ENCODE data around the gene MAT1A. TPM values are rescaled to one million over a fixed set of nuclear protein-coding genes. Genes with fewer than 3 reads are reported as not detected.
A peak's percentile ranks its signal among the peaks of the same experiment; 100 is the strongest.

The MAT1A gene
- total RNA-seq, 5 donors from 2014 or later (not counting 1 experiment from before 2014, with no cell fraction given) = 0.23 to 0.33 (median 0.28) TPM; not detected in 2

DNA sequence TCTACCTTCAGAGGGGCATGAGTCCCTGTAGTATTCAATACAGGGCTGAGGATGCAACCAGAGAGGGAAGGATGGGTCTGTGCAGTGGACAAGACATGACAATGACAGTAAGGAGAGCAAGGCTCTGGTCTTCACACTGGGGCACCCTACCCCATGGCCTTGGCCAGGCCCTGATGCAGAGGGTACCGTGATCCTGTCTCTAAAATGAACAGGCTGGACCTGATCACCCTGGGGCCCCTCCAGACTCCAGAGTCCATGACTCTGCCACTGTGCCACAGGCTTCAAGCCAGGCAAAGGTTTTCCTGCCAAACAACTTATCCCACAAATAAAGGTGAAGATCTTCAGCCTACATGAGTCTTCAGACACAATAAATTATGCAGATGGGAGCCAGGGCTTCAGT is 4.9 kb downstream of the MAT1A start:
- Mint-ChIP-seq H3K27ac (no peak overlapping the region), H3K4me3 (no peak overlapping the region), H3K36me3 (no peaks in the 10 kb centered on the region), H3K4me1 (no peaks in the 10 kb centered on the region), H3K27me3 (peaks cover 0 to 12% of the 10 kb centered on the region in 2 donors), H3K9me3 (no peaks in the 10 kb centered on the region)
- Histone ChIP-seq H3K27me3 (replicated peaks in 1 of 2; ENCODE audit: control insufficient read depth in 2 of 2, extremely low read depth in 1 of 2, insufficient read depth in 2 of 2, low read length in 1 of 2) (peaks cover 0 to 11% of the 10 kb centered on the region in 2 experiments), H3K27ac (ENCODE audit: low read length) (no peak overlapping the region), H3K9me3 (no peaks in the 10 kb centered on the region), H3K4me1 (ENCODE audit: control insufficient read depth in 1 of 2, extremely low read depth in 1 of 2, insufficient read depth in 2 of 2, low read length in 2 of 2) (no peaks in the 10 kb centered on the region), H3K4me3 (ENCODE audit: control insufficient read depth in 1 of 2, extremely low read depth in 1 of 2, low read length in 1 of 2) (no peak overlapping the region), H3K36me3 (ENCODE audit: control insufficient read depth in 2 of 2, extremely low read depth in 1 of 2, insufficient read depth in 1 of 2, low read length in 1 of 2) (no peaks in the 10 kb centered on the region)
- ChIA-PET CTCF (no interaction called here), POLR2A (no interaction called here)
- DNase-seq = no peak
- WGBS (ENCODE audit: insufficient coverage) = 80% methylated on average over 1 of the region's 1 CpG
- ATAC-seq (replicated peaks in 1 of 4) = no peak

GRCh38 chr10:80283536-80284199 is 5.8 kb downstream of the MAT1A start:
- DNase-seq (no peak), ATAC-seq (replicated peaks in 1 of 4) (no peak)
- no peak overlapping the region for H3K4me3 ChIP-seq (ENCODE audit: control insufficient read depth in 1 of 2, extremely low read depth in 1 of 2, low read length in 1 of 2)
- Mint-ChIP-seq H3K27ac (no peak overlapping the region), H3K27me3 (peaks cover 0 to 9% of the 10 kb centered on the region in 2 donors), H3K4me1 (no peaks in the 10 kb centered on the region), H3K9me3 (no peaks in the 10 kb centered on the region), H3K4me3 (no peak overlapping the region), H3K36me3 (no peaks in the 10 kb centered on the region)
- H3K4me1 ChIP-seq (ENCODE audit: control insufficient read depth in 1 of 2, extremely low read depth in 1 of 2, insufficient read depth in 2 of 2, low read length in 2 of 2) = no peaks in the 10 kb centered on the region
- peaks cover 0 to 11% of the 10 kb centered on the region in 2 experiments for H3K27me3 ChIP-seq (replicated peaks in 1 of 2; ENCODE audit: control insufficient read depth in 2 of 2, extremely low read depth in 1 of 2, insufficient read depth in 2 of 2, low read length in 1 of 2)
- 85% methylated on average over 9 of the region's 14 CpGs for WGBS (ENCODE audit: insufficient coverage)
- H3K27ac ChIP-seq (ENCODE audit: low read length) = no peak overlapping the region
- H3K9me3 ChIP-seq = no peaks in the 10 kb centered on the region
- ChIA-PET POLR2A (no interaction called here), CTCF (no interaction called here)
- no peaks in the 10 kb centered on the region for H3K36me3 ChIP-seq (ENCODE audit: control insufficient read depth in 2 of 2, extremely low read depth in 1 of 2, insufficient read depth in 1 of 2, low read length in 1 of 2)

GRCh38 chr10:80283119-80283518 is 6.3 kb downstream of the MAT1A start:
- ATAC-seq (replicated peaks in 1 of 4) (peak in 1 of 4 experiments; percentile 27), DNase-seq (no peak)
- no peaks in the 10 kb centered on the region for H3K36me3 Mint-ChIP-seq
- Histone ChIP-seq H3K27ac (ENCODE audit: low read length) (no peak overlapping the region), H3K4me3 (ENCODE audit: control insufficient read depth in 1 of 2, extremely low read depth in 1 of 2, low read length in 1 of 2) (no peak overlapping the region), H3K9me3 (no peaks in the 10 kb centered on the region), H3K27me3 (replicated peaks in 1 of 2; ENCODE audit: control insufficient read depth in 2 of 2, extremely low read depth in 1 of 2, insufficient read depth in 2 of 2, low read length in 1 of 2) (peaks cover 0 to 9% of the 10 kb centered on the region in 2 experiments), H3K36me3 (ENCODE audit: control insufficient read depth in 2 of 2, extremely low read depth in 1 of 2, insufficient read depth in 1 of 2, low read length in 1 of 2) (no peaks in the 10 kb centered on the region), H3K4me1 (ENCODE audit: control insufficient read depth in 1 of 2, extremely low read depth in 1 of 2, insufficient read depth in 2 of 2, low read length in 2 of 2) (no peaks in the 10 kb centered on the region)
- no peak overlapping the region for H3K4me3 Mint-ChIP-seq
- H3K9me3 Mint-ChIP-seq = no peaks in the 10 kb centered on the region
- 93% methylated on average over 4 of the region's 4 CpGs for WGBS (ENCODE audit: insufficient coverage)
- no peaks in the 10 kb centered on the region for H3K4me1 Mint-ChIP-seq
- H3K27me3 Mint-ChIP-seq = peaks cover 0 to 9% of the 10 kb centered on the region in 2 donors
- ChIA-PET CTCF (no interaction called here), POLR2A (no interaction called here)
- no peak overlapping the region for H3K27ac Mint-ChIP-seq

DNA sequence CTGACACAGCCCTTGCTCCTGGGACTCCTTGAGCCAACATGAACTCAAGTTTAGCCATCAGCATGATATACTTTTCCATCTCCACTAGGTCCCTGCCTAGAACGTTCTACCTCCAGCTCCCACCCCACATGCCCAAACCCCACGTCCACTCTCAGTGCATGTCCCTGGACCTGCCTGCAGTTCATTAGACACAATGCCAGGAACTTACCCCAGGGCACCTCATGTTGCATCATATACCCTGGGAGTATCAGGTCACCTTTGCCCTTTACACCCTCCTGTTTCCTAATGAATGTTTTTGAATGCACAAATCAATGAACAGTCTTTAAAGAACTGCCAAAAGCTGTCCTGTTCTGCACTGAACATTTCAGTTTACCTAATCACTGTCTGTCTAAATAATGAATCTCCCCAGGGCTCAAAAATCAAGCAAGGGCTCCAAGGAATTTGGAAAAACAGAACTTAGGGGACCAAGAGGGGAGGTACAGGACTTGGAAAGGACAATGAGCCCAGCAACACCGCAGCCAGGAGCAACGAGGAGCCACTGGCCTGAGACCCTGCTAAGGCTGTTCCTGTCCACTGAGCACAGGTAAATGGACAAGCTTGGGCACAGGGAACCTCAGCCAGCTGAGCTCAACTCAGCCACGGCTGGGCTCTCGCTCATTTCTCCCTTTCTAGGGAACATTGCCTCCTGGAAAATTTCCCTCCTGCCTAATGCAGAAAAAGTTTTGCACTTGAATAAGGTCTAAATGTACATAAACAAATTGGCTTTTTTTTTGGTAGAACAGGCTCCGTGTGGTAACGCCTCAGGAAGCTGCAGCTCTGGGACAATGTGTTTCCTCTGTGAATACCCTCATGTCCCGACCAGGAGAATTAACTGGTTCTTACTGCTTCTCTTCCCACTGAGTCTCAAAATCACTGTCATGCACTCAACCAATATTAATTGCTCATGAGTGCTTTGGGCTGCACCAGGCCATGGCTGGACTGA is 7.4 kb downstream of the MAT1A start:
- ATAC-seq (replicated peaks in 1 of 4) (no peak), DNase-seq (no peak)
- Mint-ChIP-seq H3K4me1 (no peaks in the 10 kb centered on the region), H3K27ac (no peak overlapping the region), H3K36me3 (no peaks in the 10 kb centered on the region), H3K9me3 (no peaks in the 10 kb centered on the region), H3K4me3 (no peak overlapping the region), H3K27me3 (peaks cover 0 to 9% of the 10 kb centered on the region in 2 donors)
- Histone ChIP-seq H3K27ac (ENCODE audit: low read length) (no peak overlapping the region), H3K4me1 (ENCODE audit: control insufficient read depth in 1 of 2, extremely low read depth in 1 of 2, insufficient read depth in 2 of 2, low read length in 2 of 2) (no peaks in the 10 kb centered on the region), H3K27me3 (replicated peaks in 1 of 2; ENCODE audit: control insufficient read depth in 2 of 2, extremely low read depth in 1 of 2, insufficient read depth in 2 of 2, low read length in 1 of 2) (peaks cover 0 to 9% of the 10 kb centered on the region in 2 experiments), H3K9me3 (no peaks in the 10 kb centered on the region), H3K4me3 (ENCODE audit: control insufficient read depth in 1 of 2, extremely low read depth in 1 of 2, low read length in 1 of 2) (no peak overlapping the region), H3K36me3 (ENCODE audit: control insufficient read depth in 2 of 2, extremely low read depth in 1 of 2, insufficient read depth in 1 of 2, low read length in 1 of 2) (no peaks in the 10 kb centered on the region)
- ChIA-PET CTCF (no interaction called here), POLR2A (interaction anchor here in 1 of 2 donors (0.6 kb wide), 1 partner anchor 9 kb away, joined by 4 read pairs; no protein-coding TSS in a partner anchor)
- WGBS (ENCODE audit: insufficient coverage) = 70% methylated on average over 8 of the region's 9 CpGs

GRCh38 chr10:80281292-80281691 is 8.2 kb downstream of the MAT1A start:
- no peaks in the 10 kb centered on the region for H3K36me3 Mint-ChIP-seq
- CTCF ChIA-PET = no interaction called here
- ATAC-seq (replicated peaks in 1 of 4) (no peak), DNase-seq (no peak)
- no peak overlapping the region for H3K4me3 Mint-ChIP-seq
- Histone ChIP-seq H3K9me3 (no peaks in the 10 kb centered on the region), H3K27me3 (replicated peaks in 1 of 2; ENCODE audit: control insufficient read depth in 2 of 2, extremely low read depth in 1 of 2, insufficient read depth in 2 of 2, low read length in 1 of 2) (peaks cover 0 to 14% of the 10 kb centered on the region in 2 experiments), H3K27ac (ENCODE audit: low read length) (no peak overlapping the region), H3K36me3 (ENCODE audit: control insufficient read depth in 2 of 2, extremely low read depth in 1 of 2, insufficient read depth in 1 of 2, low read length in 1 of 2) (no peaks in the 10 kb centered on the region), H3K4me3 (ENCODE audit: control insufficient read depth in 1 of 2, extremely low read depth in 1 of 2, low read length in 1 of 2) (no peak overlapping the region), H3K4me1 (ENCODE audit: control insufficient read depth in 1 of 2, extremely low read depth in 1 of 2, insufficient read depth in 2 of 2, low read length in 2 of 2) (no peaks in the 10 kb centered on the region)
- no peaks in the 10 kb centered on the region for H3K4me1 Mint-ChIP-seq
- POLR2A ChIA-PET = no interaction called here
- no peaks in the 10 kb centered on the region for H3K9me3 Mint-ChIP-seq
- whole genome bisulfite sequencing (ENCODE audit: insufficient coverage) = 79% methylated on average over 6 of the region's 6 CpGs
- H3K27me3 Mint-ChIP-seq = peaks cover 0 to 8% of the 10 kb centered on the region in 2 donors
- H3K27ac Mint-ChIP-seq = no peak overlapping the region

GRCh38 chr10:80280071-80280800 is 9.2 kb downstream of the MAT1A start:
- Histone ChIP-seq H3K27ac (ENCODE audit: low read length) (no peak overlapping the region), H3K36me3 (ENCODE audit: control insufficient read depth in 2 of 2, extremely low read depth in 1 of 2, insufficient read depth in 1 of 2, low read length in 1 of 2) (no peaks in the 10 kb centered on the region), H3K27me3 (replicated peaks in 1 of 2; ENCODE audit: control insufficient read depth in 2 of 2, extremely low read depth in 1 of 2, insufficient read depth in 2 of 2, low read length in 1 of 2) (peaks cover 0 to 14% of the 10 kb centered on the region in 2 experiments), H3K4me3 (ENCODE audit: control insufficient read depth in 1 of 2, extremely low read depth in 1 of 2, low read length in 1 of 2) (no peak overlapping the region), H3K4me1 (ENCODE audit: control insufficient read depth in 1 of 2, extremely low read depth in 1 of 2, insufficient read depth in 2 of 2, low read length in 2 of 2) (no peaks in the 10 kb centered on the region), H3K9me3 (no peaks in the 10 kb centered on the region)
- DNase-seq (no peak), ATAC-seq (replicated peaks in 1 of 4) (no peak)
- Mint-ChIP-seq H3K27ac (no peak overlapping the region), H3K36me3 (no peaks in the 10 kb centered on the region), H3K9me3 (no peaks in the 10 kb centered on the region), H3K4me3 (no peak overlapping the region), H3K4me1 (no peaks in the 10 kb centered on the region), H3K27me3 (peaks cover 0 to 5% of the 10 kb centered on the region in 2 donors)
- ChIA-PET CTCF (no interaction called here), POLR2A (no interaction called here)
- WGBS (ENCODE audit: insufficient coverage) = 67% methylated on average over 11 of the region's 23 CpGs

Data from T-cell (primary cell).